NOMO-1 treated with DMSO at 0.1 percent for 48 hours (cell line): ENCODE results near the gene ACP4.
"Not testable (repeated sequence)": the region's sequence is repeated elsewhere in the genome, so short reads cannot be mapped to it uniquely, and the experiment has no call there.

Experiments
- DNase-seq: peaks from one replicate; lab custom pipeline; 2025; ENCODE audit not compliant: unreplicated experiment; lab: John Stamatoyannopoulos, UW

ACP4 gene, protein sequence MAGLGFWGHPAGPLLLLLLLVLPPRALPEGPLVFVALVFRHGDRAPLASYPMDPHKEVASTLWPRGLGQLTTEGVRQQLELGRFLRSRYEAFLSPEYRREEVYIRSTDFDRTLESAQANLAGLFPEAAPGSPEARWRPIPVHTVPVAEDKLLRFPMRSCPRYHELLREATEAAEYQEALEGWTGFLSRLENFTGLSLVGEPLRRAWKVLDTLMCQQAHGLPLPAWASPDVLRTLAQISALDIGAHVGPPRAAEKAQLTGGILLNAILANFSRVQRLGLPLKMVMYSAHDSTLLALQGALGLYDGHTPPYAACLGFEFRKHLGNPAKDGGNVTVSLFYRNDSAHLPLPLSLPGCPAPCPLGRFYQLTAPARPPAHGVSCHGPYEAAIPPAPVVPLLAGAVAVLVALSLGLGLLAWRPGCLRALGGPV

DNA sequence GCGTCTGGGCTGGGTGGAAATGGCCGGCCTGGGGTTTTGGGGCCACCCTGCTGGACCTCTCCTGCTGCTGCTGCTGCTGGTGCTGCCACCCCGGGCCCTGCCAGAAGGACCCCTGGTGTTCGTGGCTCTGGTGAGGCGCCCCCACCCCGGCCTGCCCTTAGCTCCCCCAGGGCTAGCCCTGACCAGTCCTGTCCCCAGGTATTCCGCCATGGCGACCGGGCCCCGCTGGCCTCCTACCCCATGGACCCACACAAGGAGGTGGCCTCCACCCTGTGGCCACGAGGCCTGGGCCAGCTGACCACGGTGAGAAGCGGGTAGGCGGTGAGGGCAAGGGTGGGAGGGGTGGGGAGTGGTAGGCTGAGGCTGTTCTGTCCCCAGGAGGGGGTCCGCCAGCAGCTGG, at the start of gene ACP4:
ACP4 (plus strand) TSS at position 20 of the 400 bp plus-strand sequence; CDS start at position 20, 0 bp downstream.
- DNase-seq: no peak

DNA sequence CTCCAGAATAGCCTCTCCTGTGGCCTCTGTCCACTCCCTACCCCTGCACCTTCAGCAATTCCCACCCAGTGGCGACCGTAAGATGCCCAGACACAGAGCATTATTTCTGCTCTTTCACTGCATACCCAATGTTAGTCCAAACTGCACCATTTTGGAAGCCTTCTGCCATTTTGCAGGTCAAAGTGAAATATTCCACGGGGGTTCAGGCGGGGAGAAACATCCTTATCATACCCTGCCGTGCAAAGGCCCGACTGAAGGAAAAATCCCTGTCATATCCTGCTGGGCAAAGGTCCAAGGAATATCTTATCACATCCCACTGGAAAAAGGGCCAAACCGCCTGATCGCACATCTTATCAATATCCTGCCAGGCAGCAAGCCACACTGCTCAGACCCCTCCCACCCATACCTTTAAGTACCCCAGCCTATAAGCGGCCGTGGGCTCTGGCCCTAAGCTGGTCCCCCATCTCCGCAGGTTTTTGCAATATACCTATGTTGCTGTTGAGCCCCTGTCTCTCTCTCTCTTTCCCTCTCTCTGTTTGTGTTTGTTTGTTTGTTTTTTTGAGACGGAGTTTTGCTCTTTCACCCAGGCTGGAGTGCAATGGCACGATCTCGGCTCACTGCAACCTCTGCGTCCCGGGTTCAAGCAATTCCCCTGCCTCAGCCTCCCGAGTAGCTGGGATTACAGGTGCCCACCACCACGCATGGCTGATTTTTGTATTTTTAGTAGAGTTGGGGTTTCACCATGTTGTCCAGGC, 48.9 kb upstream of the ACP4 start:
- DNase-seq: no peak

DNA sequence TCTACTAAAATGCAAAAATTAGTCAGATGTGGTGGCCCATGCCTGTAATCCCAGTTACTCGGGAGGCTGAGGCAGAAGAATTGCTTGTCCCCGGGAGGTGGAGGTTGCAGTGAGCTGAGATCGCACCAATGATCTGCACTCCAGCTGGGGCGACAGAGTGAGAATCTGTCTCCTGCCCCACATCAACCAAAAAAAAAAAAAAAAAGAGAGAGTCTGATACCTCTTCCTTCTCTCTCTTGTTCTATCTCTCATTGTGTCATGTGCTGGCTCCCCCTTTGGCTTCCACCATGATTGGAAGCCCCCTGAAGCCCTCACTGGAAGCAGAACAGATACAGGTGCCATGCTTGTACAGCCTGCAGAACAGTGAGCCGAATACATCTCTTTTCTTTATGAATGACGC, 46.7 kb upstream of the ACP4 start:
- no peak for DNase-seq

DNA sequence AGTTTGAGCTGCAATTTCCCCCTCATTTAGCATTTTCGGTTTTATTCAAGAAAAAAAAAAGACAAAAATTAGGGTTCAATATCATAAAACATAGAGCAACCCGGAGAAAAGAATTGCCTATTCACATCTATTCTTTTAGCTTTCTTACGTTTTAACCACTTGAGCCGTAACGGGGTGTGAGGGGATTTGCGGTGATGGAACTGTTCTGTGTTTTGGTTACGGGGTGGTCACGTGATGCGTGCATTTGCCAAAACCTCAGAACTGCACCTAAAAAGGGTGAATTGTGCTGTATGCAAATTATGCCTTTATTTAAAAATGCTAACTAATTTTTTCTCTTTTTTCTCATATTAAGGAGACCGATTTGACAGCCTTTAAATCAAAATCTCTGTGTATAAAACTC, 45.0 kb upstream of the ACP4 start:
- DNase-seq: no peak

DNA sequence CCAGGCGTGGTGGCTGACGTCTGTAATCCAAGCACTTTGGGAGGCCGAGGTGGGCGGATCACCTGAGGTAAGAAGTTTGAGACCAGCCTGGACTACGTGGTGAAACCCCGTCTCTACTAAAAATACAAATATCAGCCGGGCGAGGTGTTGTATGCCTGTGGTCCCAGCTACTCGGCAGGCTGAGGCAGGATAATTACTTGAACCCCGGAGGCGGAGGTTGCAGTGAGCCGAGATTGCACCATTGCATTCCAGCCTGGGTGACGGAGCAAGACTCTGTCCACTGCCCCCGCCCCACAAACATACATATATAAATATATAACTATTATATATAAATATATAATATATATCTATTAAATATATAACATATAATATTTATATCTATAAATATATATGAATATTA, 43.1 kb upstream of the ACP4 start:
- DNase-seq: not testable (repeated sequence)

DNA sequence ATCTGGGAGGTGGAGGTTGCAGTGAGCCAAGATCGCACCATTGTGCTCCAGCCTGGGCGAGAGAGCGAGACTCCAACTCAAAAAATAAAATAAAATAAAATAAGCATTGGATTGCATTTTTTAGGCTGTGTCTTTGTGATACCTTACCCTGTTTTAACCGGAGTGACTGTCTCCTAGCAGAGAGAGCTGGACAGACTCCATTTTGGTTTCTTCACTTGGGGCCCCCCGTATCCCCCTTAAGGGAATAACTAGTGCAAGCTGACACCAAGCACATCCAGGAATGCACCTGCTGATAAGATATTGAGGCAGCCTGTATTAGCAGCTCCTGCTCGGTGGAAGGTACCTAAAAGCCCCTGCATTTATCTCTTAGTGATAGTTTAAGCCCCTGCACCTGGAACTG, 40.7 kb upstream of the ACP4 start:
- no peak for DNase-seq

DNA sequence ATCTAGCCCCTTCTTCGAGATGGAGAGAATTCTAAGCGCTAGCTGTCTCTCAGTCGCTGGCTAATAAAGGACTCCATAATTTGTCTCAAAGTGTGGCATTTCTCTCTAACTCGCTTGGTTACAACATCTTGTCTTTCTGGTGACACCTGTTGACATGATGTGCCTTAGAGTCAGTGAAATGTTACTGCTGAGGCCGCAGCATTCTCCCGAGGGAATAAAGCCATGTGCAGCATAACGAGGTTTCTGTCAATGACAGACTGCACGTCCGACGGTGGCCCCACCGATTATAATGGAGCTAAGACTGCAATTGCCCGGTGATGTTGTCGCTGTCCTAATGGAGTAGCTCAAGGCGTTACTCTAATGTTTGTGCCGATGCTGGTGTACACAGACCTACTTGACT, 40.2 kb upstream of the ACP4 start:
- DNase-seq: no peak

DNA sequence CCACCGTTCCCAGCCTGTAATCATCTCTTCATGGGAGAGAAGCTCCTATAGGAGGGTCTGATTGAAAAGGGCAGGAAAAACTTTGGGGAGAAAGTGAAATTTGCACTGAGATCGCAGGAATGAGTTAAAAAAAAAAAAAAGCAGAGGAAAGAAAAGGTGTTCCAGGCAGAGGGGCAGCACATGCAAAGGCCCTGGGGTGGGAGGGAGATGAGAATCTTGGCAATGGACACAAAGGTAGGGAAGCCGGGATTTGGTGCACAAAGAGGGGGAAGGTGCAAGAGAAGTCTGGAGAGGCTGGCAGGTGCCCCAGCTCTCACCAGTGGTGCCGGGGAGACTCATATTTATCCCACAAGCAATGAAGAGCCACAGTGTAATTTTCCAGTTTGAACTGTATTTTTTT, 36.3 kb upstream of the ACP4 start:
- no peak for DNase-seq

DNA sequence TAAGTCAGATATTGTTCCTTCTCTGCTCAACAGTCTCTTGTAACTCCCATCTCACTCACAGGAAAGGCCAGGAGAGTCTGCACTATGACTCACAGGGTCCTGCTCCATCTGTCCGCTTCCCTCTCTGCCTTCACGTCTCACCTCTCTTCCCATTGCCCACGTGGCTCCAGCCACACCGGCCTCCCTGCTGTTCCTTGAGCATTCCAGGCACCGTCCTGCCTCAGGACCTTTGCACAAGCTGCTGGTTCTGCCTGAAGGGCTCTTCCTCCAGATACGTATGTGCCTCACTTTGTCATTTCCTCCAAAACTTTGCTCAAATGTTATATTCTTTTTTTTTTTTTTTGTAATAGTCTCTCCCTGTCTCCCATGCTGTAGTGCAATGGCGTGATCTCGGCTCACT, 34.0 kb upstream of the ACP4 start:
- DNase-seq: not testable (repeated sequence)

DNA sequence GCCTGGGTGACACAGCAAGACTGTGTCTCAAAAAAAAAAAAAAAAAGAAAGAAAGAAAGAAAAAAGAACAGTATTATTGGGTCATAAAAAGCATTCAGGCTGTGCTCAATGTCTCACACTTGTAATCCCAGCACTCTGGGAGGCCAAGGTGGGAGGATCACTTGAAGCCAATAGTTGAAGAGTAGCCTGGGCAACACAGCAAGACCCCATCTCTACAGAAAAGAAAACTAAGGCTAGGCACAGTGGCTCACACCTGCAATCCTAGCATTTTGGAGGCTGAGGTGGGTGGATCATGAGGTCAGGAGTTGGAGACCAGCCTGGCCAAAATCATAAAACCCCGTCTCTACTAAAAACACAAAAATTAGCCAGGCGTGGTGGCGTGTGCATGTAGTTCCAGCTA, 32.6 kb upstream of the ACP4 start:
- DNase-seq: not testable (repeated sequence)

DNA sequence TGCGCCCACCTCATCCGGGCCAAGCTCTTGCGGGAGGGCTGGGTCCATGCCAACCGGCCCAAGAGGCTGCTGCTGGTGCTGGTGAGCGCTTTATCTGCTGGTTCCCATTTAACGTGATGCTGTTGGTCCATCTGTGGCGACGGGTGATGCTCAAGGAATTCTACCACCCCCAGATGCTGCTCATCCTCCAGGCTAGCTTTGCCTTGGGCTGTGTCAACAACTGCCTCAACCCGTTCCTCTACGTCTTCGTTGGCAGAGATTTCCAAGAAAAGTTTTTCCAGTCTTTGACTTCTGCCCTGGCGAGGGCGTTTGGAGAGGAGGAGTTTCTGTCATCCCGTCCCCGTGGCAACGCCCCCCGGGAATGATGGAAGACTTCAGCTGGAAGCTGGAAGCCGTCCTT, 31.1 kb upstream of the ACP4 start:
- not testable (repeated sequence) for DNase-seq

DNA sequence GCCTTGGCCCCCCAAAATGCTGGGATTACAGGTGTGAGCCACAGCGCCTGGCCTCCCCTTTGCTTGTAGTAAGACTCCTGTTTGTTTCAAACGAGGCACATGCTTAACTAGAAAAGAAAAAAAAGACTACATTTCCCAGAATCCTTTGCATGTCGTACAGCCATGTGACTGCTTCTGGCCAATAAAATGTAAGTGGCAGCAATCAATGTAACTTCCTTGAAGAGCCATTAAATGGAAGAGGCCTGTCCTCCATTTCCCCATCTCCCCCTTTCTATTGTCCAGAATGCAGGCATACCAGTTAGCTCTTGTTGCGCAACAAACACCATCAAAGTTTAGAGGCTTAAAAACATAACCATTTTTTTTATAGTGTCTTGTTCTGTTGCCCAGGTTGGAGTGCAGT, 30.3 kb upstream of the ACP4 start:
- DNase-seq: peak; percentile 61

DNA sequence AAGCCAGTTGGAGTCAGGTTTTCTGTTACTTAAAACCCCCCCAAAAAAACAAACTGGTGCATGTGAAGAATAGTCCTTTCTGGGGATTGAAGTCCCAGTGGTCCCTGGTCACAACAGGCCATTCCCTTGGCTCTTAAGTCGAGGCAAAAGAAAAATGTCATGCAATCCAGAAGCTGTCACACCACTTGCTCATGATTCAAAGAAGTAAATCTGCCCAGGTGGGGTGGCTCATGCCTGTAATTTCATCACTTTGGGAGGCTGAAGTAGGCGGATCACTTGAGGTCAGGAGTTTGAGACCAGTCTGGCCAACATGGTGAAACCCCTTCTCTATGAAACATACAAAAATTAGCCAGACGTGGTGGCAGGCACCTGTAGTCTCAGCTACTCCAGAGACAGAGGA, 28.7 kb upstream of the ACP4 start:
- not testable (repeated sequence) for DNase-seq

DNA sequence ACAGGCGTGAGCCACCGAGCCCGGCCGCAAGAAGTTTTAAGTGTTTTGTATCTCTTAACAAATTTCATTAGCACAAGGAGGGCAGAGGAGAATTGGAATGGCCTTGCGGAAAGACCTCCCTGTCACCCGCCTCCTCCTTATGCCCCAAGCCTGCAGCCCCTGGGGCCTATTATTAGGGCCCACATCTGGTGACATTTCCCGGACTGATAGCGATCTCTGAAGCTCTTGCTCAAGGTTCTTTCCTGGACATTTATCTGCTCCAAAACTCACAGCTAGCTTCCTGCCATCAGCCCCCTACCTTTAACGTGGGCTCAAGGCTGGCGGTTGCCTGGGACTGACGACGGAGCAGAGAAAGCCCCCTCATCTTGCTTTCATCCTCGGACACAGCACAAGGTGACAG, 26.7 kb upstream of the ACP4 start:
- DNase-seq: not testable (repeated sequence)

DNA sequence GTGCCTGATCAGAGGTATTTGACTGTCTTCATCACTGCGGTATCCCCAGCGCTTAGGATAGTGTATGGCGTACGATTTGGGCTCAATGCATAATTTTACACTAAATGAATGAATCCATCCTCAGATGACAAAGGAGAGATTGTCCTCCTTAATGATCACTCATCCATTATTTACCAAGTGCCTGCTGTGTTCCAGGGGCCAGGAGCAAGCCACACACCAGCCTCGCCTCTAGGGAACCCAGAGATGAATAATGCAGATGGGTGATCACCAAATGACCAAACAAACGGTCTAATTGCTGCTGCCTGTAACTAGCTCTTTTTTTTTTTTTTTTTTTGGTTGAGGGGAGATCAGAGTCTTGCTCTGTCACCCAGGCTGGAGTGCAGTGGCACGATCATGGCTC, 25.8 kb upstream of the ACP4 start:
- no peak for DNase-seq

DNA sequence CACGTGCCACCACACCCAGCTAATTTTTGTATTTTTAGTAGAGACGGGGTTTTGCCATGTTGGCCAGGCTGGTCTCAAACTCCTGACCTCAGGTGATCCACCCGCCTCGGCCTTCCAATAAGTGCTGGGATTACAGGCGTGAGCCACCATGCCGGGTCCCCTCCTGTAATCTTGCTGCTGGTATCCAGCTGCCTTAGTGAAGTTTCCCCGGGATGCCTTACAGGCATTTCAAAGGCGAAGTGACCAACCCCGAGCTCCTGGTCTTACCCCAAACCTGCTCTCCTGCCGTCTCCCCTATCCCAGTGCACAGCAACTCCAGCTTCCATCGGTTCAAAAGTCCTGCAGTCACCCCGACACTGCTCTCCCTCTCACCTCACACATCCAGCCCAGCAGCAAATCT, 23.5 kb upstream of the ACP4 start:
- not testable (repeated sequence) for DNase-seq

DNA sequence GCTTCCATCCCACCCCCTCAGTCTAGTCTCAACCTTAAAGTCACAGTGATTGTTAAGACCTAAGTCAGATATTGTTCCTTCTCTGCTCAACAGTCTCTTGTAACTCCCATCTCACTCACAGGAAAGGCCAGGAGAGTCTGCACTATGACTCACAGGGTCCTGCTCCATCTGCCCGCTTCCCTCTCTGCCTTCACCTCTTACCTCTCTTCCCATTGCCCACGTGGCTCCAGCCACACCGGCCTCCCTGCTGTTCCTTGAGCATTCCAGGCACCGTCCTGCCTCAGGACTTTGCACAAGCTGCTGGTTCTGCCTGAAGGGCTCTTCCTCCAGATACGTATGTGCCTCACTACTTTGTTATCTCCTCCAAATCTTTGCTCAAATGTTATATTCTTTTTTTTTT, 23.0 kb upstream of the ACP4 start:
- DNase-seq: not testable (repeated sequence)

DNA sequence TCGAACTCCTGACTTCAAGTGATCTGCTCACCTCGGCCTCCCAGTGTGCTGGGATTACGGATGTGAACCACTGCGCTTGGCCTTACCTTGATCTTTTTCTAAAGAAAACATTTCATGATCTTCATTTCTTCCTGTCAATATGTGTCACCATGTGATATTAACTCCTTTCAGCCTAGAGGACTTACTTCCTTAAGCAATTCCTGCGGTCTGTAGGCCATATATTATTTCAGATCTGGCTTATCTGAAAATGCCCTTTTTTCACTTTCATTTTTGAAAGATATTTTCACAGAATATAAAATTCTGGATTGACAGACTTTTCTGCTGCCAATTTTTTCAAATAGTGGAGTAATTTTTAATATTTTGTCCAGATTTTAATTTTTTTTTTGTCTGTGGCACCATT, 21.9 kb upstream of the ACP4 start:
- peak; percentile 78 for DNase-seq

DNA sequence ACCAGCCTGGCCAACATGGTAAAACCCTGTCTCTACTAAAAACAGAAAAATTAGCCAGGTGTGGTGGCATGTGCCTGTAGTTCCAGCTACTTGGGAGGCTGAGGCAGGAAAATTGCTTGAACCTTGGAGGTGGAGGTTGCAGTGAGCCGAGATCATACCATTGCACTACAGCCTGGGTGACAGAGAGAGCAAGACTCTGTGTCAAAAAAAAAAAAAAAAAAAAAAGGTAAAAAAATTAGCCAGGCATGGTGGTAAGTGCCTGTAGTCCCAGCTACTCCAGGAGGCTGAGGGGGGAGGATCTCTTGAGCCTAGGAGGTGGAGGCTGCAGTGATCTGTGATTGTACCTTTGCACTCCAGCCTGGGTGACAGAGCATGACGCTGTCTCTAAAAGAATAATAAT, 20.1 kb upstream of the ACP4 start, which contains the start of gene GPR32:
GPR32 (plus strand) TSS at position 301 of the 400 bp plus-strand sequence. CDS start 137 bp downstream, outside the sequence.
- not testable (repeated sequence) for DNase-seq

DNA sequence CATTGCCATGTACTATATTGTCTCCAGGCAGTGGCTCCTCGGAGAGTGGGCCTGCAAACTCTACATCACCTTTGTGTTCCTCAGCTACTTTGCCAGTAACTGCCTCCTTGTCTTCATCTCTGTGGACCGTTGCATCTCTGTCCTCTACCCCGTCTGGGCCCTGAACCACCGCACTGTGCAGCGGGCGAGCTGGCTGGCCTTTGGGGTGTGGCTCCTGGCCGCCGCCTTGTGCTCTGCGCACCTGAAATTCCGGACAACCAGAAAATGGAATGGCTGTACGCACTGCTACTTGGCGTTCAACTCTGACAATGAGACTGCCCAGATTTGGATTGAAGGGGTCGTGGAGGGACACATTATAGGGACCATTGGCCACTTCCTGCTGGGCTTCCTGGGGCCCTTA, 19.3 kb upstream of the ACP4 start:
- DNase-seq: no peak

DNA sequence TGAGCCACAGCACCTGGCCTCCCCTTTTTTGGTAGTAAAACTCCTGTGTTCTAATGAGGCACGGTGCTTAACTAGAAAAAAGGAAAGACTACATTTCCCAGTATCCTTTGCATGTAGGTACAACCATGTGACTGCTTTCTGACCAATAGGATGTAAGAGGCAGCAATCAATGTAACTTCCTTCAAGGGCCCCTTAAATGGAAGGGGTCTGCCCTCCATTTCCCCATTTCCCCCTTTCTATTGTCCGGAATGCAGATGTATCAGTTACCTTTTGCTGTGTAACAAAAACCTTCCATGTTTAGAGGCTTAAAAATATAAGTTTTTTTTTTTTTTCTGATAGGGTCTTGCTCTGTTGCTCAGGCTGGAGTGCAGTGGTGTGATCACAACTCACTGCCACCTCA, 17.7 kb upstream of the ACP4 start:
- peak; percentile 25 for DNase-seq

DNA sequence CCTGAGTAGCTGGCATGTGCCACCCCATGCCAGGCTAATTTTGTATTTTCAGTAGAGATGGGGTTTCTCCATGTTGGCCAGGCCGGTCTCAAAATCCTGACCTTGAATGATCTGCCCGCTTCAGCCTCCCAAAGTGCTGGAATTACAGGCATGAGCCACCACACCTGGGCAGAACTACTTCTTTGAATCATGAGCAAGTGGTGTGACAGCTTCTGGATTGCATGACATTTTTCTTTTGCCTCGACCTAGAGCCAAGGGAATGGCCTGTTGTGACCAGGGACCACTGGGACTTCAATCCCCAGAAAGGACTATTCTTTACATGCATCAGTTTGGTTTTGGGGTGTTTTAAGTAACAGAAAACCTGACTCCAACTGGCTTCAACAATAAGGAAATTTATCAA, 17.3 kb upstream of the ACP4 start:
- not testable (repeated sequence) for DNase-seq
